ENCODE results near the gene PDCD1LG2.
"Not testable (repeated sequence)": the region's sequence is repeated elsewhere in the genome, so short reads cannot be mapped to it uniquely, and the experiment has no call there.

The PDCD1LG2 gene

DNA sequence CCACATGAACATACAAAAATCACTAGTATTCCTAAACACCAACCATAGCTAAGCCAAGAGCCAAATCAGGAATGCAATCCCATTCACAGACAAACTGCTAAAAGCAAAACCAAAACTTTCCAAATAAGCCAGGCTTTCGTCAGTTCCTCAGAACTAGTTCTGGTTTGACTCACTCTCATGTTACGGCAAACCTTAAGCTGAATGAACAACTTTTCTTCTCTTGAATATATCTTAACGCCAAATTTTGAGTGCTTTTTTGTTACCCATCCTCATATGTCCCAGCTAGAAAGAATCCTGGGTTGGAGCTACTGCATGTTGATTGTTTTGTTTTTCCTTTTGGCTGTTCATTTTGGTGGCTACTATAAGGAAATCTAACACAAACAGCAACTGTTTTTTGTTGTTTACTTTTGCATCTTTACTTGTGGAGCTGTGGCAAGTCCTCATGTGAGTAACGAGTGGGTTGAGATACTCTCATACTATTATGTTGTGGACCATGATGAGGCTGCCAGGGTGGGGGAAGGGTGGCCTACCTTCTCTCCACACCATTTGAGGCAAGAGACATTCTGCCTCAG, at the start of gene PDCD1LG2:
TSS of gene PDCD1LG2 (plus strand) at position 172 of the 572 bp plus-strand sequence. CDS start 12,016 bp downstream, outside the sequence.
- peak; percentile 34 for DNase-seq

DNA sequence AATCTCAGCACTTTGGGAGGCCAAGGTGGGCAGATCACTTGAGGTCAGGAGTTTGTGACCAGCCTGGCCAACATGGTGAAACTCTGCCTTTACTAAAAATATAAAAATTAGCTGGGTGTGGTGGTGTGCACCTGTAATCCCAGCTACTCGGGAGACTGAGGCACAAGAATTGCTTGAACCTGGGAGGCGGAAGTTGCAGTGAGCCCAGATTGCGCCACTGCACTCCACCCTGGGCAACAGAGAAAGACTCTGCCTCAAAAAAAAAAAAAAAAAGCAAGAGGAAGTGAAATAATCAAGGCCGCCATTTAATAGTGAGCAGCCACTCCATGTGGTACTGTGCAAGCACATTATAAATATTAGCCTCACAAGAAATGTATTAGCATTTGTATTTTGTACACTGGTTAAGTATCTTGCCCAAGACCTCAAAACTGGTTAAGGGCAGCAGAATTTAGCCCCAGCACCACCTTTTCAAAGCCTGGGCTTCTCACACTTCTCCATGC, 45.5 kb upstream of the PDCD1LG2 start:
- not testable (repeated sequence) for DNase-seq

DNA sequence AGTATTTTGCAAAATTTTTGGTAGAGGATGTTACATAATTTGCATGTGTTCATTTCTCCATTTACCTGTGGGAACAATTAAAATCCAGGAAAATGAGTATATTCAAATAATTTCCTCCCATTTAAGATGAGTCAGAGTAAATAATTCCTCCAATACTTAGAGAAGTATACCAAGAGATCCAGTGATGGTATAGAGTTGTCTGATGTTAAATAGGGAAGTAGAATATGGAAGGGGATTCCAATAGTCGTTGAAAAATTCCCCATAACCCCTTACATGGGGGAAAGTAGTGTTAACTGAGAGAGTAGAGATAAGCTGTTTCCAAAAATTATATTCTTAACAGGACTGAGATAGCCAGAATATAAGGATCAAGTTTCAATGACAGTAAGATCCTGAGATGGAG, 44.3 kb upstream of the PDCD1LG2 start:
- DNase-seq, result no peak

DNA sequence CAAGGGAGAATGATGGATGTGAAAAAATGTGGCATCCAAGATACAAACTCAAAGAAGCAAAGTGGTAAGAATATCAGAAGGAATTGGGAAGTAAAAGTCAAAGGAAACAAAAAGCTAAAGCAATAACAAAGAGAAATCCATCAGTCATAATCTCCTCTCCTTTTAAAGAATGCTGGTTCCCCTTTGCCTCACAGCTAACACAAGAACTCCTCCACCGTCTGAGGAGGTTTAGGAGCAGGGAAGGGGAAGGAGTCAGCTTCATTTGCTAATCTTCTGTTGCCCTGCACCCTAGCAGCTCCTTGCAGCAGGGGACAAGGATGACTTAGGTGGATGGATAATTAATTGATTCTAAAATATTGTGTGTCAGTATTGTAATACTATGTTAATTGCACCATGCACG, 43.6 kb upstream of the PDCD1LG2 start:
- DNase-seq, result no peak

DNA sequence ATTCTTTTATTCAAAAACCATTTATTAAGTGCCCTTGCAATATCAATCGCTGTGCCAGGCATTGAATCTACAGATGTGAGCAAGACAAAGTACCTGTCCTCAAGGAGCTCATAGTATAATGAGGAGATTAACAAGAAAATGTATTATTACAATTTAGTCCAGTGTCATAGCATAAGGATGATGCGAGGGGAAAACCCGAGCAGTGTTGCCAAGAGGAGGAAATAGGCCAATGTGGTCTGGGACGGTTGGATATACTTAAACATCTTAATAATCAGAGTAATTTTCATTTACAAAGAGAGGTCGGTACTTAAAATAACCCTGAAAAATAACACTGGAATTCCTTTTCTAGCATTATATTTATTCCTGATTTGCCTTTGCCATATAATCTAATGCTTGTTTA, 41.5 kb upstream of the PDCD1LG2 start:
- DNase-seq, result no peak

DNA sequence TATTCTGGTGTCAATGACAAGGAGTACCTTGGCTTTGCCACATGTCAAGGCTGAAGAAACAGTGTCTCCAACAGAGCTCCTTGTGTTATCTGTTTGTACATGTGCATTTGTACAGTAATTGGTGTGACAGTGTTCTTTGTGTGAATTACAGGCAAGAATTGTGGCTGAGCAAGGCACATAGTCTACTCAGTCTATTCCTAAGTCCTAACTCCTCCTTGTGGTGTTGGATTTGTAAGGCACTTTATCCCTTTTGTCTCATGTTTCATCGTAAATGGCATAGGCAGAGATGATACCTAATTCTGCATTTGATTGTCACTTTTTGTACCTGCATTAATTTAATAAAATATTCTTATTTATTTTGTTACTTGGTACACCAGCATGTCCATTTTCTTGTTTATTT, 40.2 kb upstream of the PDCD1LG2 start:
- DNase-seq, result no peak

DNA sequence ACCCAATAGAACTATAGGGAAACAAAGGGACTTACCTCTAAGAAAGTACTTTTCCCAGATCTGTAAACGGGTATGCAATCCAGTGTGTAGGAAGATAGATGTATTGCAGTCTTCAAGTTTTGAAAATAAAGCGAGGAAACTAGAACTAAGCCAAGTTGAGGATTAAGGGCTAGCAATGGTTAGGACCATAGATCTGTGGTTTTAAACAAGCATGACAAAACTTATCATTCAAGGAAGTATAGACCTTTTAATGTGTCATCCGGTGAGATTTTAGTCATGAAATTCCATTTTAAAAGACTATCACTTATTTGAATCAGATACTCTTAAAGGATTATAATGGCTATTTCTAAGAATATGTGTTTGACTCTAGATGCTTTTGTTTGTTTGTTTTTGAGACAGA, 39.5 kb upstream of the PDCD1LG2 start:
- DNase-seq, result no peak

DNA sequence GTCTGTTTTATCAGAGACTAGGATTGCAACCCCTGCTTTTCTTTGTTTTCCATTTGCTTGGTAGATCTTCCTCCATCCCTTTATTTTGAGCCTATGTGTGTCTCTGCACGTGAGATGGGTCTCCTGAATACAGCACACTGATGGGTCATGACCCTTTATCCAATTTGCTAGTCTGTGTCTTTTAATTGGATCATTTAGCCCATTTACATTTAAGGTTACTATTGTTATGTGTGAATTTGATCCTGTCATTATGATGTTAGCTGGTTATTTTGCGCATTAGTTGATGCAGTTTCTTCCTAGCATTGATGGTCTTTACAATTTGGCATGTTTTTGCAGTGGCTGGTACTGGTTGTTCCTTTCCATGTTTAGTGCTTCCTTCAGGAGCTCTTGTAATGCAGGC, 34.7 kb upstream of the PDCD1LG2 start:
- DNase-seq, result not testable (repeated sequence)

DNA sequence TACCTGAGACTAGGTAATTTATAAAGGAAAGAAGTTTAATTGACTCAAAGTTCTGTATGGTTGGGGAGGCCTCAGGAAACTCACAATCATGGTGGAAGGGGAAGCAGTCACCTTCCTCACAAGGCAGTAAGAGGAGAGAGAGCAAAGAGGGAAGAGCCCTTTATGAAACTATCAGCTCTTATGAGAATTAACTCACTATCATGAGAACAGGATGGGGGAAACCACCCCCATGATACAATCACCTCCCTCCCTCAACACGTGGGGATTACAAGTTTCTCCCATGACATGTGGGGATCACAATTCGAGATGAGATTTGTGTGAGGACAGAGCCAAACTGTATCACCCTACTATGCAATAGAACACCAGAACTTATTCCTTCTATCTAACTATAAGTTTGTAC, 32.1 kb upstream of the PDCD1LG2 start:
- DNase-seq, result no peak

DNA sequence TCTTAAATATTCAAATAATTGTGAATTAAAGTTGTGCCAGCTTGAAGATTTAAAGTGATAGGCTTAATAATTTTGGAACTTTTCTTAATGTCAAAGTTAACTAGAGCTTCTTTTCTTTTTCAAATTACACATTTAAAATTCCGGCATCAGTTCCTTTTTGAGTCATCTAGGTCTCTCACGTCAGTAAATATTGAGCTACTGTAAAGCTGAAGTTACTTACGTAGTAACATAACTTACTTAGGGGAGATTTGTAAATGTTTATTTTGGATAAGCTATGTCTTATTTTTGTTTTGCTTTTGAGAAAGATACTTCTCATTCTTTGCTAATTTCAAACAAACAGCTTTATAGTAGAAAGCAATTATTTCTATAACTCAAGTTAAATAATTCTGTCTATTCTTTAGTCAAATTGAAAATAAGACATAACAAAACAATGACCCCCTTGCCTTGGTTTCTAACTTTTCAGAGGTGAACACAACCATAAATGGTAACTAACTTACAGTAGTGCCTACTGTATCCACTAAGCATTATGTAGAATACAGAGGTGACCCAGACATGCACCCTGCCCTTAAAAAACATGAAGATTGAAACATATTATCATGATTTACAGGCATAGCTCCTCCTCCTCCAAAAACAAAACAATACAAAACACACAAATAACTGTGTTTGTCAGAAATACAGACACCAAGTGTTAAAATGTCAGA, 30.2 kb upstream of the PDCD1LG2 start:
- no peak for DNase-seq

DNA sequence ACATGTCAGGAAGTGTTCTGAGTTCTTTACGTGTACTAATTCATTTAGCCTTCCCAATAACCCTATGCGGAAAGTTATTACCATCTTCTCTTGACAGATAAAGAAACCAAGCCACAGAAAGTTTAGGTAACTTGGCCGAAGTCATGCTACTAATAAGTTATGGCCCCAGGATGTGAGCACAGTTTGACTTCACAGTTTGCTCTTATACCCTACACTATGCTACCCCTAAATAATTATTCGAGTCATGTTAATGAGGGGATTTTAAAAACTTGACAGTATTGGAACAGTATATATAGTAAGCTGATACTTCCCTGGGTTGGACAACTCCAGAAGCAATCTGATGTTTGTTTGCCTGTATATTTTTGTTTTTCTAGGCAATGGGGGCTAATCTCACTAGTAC, 29.4 kb upstream of the PDCD1LG2 start:
- no peak for DNase-seq

DNA sequence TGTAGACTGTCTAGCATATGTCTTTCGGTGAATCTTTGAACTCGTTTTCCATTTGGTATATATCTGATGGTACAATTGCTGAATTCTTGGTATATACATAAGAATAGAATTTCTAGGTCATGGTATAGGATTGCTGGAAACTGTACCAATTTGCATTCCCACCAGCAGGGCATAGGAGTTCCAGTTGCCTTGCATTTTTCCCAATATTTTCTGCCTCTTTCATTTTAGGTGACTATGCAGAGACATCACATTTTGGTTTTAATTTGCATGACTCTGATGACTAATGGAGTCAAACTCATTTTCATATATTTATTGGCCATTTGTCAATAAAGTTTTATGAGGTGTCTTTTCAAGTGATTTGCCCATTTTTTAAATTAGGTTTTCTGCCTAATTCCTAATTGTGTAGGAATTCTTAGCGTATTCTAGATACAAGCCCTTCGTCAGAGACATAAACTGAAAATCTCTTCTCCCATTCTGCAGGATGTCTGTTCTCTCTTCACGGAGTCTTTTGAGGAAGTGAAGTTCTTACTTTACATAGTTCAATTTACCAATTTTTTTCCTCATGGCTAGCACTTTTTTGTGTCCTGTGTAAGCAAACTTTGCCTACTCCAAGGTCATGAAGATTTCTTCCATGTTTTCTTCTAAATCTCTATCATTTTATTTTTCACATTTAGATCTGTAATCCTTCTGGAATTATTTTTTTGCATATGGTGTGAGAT, 28.9 kb upstream of the PDCD1LG2 start:
- DNase-seq, result no peak

DNA sequence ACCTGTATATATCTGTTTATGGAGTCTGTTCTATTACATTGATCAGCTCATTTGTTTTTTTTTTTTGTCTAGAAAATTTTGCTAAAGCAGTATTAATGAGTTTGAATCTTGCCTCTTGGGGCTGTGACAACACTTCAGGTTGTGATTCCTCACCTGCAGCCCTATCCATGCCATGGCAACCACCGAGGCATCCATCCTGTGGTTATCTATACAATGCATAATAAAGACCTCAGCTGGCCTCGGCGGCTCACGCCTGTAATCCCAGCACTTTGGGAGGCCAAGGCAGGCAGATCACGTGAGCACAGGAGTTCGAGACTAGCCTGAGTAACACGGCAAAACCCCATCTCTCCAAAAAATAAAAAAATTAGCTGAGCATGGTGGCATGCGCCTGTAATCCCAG, 28.1 kb upstream of the PDCD1LG2 start:
- DNase-seq, result no peak

DNA sequence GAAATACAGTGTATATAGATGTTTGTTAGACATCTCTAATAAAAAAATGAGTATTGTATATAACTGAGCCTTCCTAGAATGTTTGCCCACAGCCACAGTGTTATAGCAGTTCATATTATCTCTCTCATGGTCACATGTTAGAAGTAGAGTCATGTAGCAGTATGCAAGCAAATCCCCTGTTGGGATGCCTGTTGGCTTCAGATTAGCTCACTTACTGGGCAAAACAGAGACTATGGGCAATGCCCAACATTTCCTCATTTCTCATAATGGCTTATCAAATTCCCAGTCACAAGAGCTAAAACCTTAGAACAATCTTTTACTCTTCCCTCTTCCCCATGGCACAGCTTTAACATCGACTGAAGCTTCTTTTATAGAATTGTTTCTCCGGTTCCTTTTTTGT, 27.0 kb upstream of the PDCD1LG2 start:
- DNase-seq, result no peak

DNA sequence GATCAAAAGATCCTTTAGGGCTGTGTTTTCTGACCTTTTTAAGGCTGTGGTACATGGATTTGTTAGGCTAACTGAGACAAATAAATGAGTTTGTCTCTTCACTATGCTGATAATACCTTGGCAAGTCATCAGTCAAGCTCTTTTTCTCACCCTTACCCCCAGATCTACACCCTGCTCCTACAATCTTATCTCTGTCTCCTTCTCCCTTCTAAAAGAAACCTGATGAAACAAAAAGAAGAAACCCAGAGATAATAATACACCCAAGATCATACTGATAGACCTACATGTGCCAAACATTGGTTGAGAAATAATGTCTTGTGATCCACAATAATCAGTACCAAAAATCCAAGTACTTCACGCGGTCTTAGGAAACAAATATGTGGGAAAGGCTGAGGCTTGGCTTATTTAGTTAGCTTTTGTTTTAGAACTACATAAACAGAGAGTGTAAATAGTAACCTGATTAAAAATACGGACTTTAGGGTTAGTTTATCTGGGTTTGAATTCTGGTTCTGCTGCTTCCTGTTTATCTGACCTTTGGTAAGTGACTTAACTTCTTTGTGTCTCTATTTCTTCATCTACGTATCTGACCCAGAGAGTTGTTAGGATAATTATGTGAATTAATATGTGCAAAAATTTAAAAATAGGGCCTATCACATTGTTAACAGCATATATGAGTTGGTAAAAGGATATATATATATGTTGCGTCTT, 24.8 kb upstream of the PDCD1LG2 start:
- DNase-seq, result no peak

DNA sequence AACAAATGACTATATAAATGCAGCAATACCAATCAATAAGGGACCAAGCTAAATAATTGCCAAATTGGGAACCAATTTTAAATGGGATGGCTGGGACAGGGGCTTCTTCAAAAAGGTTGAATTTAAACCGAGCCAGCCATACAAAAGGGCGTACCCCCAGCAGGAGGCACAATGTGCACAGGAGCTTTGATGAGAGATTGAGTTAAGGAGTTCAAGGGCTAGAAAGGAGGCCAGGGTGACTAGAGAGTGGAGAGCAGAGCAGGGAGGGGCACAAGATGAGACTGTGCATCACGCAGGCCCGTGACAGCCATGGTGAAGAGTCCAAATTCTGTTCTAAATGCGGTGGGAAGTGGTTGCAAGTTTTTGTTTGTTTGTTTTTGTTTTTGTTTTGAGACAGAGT, 23.3 kb upstream of the PDCD1LG2 start:
- no peak for DNase-seq

DNA sequence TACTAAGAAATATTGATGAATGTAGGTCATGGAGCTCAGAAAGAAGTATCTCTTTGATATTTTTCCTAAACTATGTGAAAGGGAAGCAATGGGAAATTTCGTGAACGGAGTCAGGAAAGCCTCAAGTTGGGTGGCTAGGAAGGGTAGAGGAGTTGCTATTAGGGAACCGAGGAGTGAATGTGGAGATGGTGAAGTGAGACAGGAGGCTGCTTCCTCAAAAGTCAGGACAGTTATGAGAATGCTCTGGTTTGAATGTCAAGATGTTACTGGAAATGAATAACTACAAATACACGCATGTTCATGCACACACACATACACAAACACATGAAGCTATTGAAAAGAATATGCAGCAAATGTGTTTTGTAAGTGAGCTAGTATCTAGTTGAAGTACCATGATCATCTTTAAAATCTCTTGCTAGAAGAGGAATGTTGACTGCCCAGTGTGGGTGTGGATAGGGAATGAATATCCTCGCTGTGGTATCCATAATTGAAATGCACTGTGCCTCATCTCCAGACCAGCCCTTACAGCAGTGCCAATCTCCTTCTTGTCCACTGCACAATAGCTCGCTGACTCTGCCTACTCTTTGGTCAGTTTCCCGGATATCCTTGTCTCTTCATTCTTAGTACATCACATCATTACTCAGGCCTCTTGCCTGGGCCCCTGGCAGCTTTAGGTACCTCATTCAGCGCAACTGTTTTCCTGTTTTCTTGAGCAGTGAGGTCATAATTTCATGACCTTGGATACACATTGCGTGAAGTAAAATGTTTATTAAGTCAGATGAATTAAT, 21.9 kb upstream of the PDCD1LG2 start:
- no peak for DNase-seq

DNA sequence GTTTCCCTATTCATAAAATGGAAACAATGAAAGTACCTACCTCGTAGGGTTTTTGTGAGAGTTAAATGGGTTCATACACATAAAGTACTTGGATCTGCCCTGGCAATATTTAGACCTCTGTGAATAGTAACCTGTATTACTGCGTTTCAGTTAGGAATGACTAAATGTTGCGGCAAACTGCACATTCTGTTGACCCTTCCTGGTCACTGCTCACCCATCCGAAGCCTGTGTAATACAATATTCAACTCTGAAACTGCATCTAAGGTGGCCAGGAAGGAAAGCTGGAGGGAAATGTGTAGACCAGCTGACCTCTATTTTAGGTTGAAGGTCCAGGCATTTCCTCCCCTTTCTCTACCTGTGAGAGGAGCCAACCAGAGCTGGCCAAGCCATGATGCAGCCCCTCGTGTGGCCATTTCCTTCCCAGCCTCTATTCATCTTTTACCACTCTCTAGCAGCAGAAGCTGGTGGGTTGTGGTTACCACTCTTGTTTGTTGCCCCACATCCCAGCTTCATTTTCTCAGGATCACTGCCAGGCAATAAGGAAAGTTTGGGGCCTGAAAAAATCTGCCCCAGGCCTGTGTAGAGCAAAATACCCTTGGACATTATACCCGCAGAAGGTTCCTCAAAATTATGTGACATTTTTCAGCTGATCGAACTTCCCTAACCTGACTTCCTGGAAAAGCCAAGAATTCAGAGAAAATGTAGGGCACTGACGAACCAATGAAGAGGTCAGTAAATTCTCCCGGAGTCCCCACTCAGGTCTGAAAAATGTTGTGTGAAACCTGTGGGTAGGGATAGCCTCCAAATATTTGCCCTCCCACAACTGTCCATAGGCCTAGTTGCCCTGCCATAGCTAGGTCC, 20.5 kb upstream of the PDCD1LG2 start:
- DNase-seq, result no peak

DNA sequence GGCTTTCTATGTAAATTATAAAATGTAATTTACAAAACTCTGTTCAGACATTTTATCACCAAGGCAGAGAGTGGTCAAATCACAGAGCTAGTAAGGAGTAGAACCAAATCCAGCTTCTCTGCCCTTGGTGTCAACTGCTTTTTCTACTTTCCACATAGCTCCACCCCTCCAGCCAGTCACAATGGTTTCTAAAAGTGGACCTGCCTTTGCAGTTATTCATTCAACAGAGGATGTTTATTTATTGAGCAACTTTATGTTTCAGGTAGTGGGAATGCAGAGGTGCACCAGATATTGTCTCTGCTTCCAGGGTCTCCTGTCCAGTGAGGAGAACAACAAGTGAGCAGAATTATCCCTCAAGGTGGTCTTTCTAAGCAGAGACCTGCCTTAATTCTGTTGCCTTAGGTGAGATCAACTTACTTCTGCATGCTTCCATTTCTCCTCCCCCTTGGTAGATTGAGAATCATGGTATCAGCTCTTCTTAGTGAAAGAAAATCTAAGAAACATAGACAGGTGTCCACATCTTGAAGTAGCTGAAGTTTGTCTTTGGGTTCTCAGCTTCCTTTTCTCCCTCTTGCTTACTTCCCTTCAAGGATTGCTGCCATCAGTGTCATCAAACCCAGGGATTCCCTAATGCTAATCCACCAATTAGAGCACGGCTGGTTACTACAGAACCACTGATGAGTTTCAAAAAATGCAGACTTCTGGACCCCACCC, 17.2 kb upstream of the PDCD1LG2 start:
- DNase-seq, result no peak

DNA sequence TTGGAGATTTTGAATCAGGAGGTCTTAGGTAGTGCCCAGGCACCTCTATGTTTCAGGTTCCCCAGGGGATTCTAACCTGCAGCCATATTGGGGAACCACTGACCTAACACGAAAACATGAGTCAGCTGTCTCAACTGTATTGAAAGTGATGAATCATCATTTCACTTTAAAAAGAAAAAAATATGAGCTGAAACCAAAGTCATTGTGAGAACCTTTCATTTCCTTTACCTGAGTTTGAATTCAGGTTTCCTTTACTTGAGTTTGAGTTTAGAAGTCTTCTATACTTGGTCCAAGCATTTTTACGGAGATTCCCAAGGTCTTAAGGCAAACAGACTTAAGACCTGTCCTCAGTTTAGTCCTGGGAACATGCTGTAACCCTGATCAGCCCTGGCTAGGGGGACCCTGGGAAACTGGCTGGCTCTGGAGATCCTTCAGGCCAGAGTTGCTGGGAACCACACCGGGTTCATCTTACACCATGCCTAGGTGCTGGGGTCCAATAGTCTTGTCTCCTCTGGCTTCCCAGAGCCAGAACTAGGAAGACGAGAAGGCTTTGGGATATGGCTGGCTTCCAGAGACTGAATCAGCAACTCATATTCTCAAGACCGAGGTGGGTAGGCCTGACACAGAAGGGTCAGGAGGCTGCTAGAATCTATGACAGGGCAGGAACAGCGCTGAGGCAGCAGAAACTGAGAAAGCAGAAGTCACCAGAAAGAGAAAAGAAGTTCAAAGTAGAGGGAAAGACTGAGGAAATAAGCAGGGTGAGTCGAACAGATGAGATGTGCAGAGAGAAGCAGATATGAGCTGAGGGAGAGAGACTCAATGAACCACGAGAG, 16.4 kb upstream of the PDCD1LG2 start:
- no peak for DNase-seq
